ENCODE data around the gene SHISA9.

Gene SHISA9

DNA sequence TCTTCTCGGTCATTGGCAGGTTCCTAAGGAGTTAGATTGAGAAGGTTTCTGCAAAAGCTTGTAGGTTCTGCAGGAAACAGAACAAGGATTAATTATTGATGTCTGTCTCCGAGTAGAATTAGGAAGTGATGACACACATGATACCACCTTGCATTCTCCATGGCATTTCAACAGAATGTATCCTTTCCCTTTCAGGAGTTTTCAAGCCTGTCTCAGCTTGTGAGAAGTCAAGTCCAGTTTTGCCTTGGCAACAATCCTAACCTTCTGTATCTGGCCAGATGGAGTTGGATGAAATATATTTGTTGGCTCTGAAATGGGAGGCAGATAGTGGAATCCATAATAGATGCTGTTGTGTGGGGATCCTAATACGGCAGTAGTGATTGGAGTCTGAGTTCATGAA, 235.5 kb downstream of the SHISA9 start:
- no peak for DNase-seq

DNA sequence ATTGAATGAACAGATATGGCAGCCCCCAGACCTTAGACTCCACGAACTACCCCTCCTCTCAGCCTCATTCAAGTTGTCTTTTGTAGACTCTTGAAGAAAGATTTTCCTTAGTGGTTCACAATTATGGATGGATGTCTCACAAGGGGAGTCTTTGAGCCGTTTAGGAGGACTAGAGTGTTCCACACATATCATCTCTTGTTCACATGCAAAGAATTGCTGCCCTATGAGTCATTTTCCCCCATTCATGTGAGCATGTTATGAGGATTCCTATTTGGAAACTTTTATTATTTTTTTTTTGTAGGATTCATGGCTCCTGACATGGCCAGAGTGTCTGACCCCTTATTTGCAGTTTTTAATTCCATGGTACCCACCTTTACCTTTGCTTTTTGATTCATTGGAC, 237.1 kb downstream of the SHISA9 start:
- no peak for DNase-seq

DNA sequence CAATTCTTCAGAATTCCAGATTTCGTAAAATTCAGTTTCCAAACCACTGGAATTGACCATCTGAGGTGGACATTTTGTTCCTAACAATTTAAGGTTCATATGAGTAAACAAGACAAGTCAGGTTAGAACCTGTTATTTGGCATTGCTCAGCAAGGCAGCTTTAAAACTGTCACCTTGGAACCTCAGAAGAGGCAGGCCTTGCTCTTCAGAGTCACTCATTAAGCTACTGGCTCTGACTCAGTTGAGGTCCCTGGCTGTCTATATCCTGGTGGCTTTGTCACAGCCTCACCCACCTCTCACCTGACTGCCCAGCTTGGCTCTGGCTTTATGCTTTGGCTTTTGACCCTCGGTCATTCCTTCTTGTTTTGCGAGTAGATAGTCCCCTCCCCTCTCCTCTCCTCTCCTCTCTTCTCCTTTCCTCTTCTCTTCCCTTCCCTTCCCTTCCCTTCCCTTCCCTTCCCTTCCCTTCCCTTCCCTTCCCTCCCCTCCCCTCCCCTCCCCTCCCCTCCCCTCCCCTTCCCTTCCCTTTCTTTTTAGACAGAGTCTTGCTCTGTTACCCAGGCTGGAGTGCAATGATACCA, 238.4 kb downstream of the SHISA9 start:
- no peak for DNase-seq

- no peak for DNase-seq
Measured at GRCh38 chr16:13143551-13143950, 242.2 kb downstream of the SHISA9 start.

GRCh38 chr16:13146829-13147228, 245.4 kb downstream of the SHISA9 start:
- DNase-seq = no peak

GRCh38 chr16:13148294-13148693, 246.9 kb downstream of the SHISA9 start:
- DNase-seq = no peak

GRCh38 chr16:13148836-13149235, 247.4 kb downstream of the SHISA9 start:
- DNase-seq = no peak

DNA sequence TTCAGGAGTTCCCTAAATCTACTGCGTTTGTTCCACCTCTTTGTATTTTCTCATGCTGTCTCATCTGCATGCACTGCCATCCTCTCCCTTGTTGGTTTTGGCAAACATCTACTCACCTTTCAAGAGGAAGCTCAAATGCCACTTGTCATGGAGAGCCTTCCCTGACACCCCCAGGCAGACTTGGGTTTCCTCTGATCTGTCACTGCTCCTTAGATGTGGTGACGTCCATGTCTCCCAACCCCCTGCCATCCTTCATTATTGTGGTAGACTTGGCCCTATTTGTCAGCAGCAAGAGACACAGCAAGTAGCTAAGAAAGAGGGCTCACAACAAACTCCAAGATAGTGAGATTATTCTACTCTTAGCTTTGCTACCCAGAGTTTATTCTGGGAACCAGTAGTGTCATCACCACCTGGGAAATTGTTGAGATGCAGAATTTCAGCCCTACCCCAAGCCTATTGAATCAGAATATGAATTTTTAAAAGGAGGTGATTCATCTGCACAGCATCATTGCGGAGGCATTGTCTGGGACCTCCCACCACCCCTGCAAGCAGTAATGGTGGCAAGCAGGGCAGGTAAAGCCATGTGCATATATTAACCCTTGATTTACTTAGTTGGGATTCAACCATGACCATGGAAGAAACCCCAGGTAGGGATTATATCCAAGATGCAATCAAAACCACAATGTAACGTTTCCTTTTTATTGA, 248.9 kb downstream of the SHISA9 start:
- no peak for DNase-seq

DNA sequence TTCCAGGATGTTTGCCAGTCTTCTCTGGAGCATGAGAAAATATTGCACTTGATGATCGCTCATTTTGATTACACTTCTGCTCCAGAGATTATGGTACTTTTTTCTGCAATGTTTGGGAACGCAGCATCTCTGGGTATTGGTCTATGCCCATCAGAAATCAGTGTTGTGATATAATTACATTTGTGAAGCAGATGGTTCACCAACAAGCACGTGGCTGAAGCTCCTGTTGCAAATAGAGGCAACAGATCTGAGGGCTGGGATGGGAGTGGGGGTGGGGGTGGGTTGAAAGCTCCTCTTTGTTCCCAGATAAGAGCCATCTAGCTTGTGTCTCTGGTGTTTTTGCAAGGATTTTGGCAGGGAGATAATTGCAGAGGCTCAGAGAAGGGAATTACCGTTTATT, 252.3 kb downstream of the SHISA9 start:
- no peak for DNase-seq

- no peak for DNase-seq
Measured at GRCh38 chr16:13154799-13155198, 253.4 kb downstream of the SHISA9 start.

GRCh38 chr16:13155377-13155776, 254.0 kb downstream of the SHISA9 start:
- DNase-seq = no peak

- DNase-seq = no peak
Measured at GRCh38 chr16:13155780-13156179, 254.4 kb downstream of the SHISA9 start.

DNA sequence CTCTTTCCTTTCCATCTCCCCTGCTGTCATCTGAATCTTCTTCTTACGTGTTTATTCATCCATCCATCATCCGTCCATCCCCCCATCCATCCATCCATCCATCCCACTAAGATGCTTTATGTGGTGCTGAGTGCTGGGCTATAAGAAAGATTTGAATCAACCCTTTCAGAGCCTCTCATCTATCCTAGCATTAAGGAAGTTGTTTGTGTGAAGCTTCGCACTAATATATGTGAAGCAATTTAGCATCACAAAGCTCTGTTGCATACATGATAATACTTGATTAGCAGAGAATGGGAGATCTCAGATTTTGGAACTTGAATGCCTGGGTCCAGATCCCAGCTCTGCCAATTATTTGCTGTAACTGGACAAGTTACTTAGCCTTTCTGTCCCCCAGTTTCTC, 255.7 kb downstream of the SHISA9 start:
- no peak for DNase-seq

- no peak for DNase-seq
Measured at GRCh38 chr16:13158427-13158826, 257.0 kb downstream of the SHISA9 start.

DNA sequence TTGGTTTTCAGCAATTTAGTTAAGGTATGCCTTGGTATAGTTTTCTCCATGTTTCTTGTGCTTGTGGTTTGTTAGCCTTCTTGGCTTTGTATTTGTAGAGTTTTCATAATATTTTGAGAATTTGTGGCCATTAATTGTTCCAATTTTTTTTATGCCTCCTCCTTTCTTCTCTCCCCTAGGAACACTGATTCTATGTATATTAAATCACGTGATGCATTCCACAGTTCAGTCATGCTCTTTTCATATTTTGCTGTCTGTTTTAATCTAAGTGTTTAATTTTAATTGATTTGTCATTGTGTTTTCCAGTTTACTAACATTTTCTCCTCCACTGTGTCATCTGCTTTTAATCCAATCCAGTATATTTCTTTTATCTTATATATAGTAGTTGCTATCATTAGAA, 263.6 kb downstream of the SHISA9 start:
- no peak for DNase-seq

GRCh38 chr16:13168091-13168572, 266.7 kb downstream of the SHISA9 start:
- no peak for DNase-seq

DNA sequence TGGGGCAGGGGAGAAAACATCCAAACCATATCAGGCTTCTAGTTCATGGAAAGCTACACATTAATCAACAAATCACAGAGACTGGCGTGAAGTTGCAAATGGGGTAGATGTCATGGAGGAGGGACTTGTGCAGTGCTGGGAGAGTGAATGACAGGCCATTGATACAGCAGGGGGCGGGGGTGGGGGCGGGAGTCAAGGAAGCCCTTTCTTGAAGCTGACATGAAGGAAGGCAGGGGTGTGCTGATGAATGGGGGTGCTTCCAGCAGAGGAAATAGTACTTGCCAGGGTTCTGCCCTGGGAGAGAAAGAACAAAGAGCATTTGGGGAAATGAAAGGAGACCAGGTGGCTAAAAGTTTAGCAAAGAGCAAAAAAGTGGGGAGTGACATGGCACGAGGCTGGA, 269.9 kb downstream of the SHISA9 start:
- DNase-seq = no peak

GRCh38 chr16:13176711-13177110, 275.3 kb downstream of the SHISA9 start:
- no peak for DNase-seq

DNA sequence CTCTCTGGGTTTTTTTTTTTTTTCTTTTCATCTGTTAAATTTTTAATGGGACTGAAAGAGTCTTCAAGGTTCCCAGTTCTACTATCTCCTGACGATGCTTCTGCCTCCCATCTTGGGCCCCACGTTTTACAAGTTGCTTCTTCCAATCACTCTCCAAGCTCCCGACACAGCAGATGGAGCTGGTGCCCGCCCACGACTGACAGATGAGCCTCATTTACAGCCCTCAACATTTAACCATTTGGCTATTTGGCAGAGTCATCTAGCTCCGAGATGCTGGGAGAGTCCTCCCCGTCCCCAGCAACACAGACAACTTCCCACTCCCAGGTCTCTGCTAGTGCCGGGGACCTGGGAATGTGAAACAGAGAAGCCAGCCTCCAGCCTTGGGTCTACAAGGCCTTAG, 276.9 kb downstream of the SHISA9 start:
- no peak for DNase-seq

DNA sequence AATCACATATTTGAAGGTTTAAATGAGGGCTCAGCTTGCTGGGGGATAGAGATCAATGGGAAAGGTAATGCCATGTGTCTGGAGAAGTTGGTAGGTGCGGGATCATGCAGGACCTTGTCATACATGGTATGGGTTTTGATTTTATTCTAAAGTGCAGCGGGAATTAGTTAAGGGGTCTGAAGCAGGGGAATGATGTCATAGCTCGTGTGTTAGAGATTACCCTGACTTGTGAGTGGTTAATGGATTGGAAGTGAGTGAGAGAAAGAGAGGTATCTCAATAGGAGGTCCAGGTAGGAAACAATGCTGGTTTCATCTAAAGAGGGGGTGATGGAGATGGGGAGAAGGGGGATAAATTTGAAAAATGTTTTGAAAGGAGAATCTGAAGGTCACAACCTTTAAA, 280.0 kb downstream of the SHISA9 start:
- no peak for DNase-seq

- DNase-seq = no peak
Measured at GRCh38 chr16:13186813-13187212, 285.4 kb downstream of the SHISA9 start.

- no peak for DNase-seq
Measured at GRCh38 chr16:13189250-13189649, 287.9 kb downstream of the SHISA9 start.

DNA sequence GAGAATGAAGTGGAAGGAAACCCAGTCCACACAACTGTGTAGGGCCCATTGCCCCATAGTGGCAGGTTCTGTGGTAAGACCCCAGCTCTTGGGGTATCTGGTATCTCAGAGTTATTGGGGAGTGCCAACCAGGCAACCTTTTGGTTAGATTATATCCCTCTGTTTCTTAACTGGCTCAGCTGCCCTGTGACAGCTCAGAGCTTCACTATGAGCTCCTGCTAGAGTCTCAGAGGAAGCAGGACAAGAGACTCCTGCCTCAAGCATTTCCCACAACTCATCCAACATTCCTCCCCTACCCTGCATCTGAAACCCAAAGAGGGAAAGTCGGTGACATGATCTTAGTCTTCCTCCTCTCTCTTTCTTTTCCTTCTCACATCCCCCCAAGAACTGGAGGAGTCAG, 292.3 kb downstream of the SHISA9 start:
- no peak for DNase-seq

- no peak for DNase-seq
Measured at GRCh38 chr16:13194766-13195165, 293.4 kb downstream of the SHISA9 start.

DNA sequence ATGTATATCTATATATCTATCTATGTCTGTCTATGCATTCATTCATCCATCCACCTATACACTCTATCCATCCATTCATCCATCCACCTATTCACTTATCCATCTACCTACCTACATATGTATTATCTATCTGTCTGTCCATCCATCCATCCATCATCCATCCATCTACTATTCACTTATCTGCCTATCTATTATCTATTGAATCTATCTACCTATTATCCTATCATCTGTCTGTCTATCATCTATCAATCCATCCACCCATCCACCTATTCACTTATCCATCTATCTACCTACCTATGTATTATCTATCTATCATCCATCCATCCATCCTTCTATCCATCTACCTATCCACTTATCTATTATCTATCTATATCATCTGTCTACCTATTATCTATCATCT, 302.3 kb downstream of the SHISA9 start:
- no peak for DNase-seq
